GM18870 (cell line): ENCODE data around the gene IGFL1.
"Not testable (repeated sequence)": the region's sequence is repeated elsewhere in the genome, so short reads cannot be mapped to it uniquely, and the experiment has no call there.

Source experiments
- ATAC-seq: cut with Tn5 transposase; IDR thresholded peaks from one replicate; pipeline ENCODE4 v1.9.1; 2021; ENCODE audit warnings: moderate library complexity; ENCODE audit not compliant: unreplicated experiment

Gene IGFL1

DNA sequence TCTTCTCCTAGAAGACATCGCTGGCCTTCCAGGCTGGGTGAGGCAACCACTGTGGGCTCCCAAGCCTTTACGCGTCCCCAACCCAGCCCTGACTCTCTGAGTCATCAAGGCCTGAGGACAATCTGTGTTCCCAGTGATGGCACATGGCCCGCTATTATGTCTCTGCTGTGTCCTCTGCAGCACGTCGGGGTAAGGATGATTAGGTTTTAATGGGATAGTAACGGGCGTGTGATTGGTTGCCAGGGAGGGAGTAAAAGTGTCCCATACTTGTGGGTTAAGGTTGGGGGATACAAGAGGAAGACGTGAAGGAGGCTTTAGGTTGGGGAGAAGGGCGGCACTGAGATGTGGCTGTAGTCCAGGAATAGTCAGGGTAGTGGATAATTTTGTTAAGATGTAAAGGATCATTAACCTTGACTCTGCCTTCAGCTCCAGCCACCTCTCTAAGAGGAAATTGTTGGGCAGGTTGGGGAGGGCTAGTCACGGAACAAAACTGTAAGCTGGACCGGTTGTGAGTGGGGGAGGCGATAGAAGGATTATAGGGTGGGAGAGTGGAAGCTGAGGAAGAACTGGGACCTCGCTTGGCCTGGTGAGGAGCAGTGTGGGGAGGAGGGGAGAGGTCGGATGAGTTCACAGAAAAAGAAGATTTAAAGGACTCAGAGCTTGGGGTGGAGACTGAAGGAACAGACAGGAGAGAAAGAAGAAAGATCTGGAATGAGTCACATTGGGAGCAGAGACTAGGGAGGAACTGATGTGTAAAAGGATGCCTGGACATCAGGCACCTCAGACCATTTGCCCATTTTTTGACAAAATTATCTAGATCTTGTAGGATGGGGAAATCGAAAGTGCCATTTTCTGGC lies 27.9 kb upstream of the IGFL1 start:
- no peak for ATAC-seq

DNA sequence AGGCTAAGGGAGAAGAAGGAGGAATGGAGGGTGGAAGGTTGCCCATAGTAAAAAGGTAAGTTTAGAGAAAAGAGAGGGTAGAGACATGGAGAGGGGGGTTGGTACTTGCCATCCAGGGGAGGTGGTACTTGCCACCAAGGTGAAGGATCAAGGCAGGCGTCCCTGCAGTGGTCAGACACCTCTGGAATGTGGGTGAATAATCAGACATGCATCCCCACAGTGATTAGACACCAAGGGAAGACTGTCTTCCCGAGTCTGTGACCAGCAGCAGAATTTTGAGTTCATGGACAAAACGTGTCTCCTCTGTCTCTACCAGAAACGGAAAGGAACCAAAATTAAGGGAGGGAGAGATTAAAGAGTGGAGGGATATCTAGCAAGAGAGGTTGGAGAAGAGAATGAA lies 27.1 kb upstream of the IGFL1 start:
- ATAC-seq, result no peak

DNA sequence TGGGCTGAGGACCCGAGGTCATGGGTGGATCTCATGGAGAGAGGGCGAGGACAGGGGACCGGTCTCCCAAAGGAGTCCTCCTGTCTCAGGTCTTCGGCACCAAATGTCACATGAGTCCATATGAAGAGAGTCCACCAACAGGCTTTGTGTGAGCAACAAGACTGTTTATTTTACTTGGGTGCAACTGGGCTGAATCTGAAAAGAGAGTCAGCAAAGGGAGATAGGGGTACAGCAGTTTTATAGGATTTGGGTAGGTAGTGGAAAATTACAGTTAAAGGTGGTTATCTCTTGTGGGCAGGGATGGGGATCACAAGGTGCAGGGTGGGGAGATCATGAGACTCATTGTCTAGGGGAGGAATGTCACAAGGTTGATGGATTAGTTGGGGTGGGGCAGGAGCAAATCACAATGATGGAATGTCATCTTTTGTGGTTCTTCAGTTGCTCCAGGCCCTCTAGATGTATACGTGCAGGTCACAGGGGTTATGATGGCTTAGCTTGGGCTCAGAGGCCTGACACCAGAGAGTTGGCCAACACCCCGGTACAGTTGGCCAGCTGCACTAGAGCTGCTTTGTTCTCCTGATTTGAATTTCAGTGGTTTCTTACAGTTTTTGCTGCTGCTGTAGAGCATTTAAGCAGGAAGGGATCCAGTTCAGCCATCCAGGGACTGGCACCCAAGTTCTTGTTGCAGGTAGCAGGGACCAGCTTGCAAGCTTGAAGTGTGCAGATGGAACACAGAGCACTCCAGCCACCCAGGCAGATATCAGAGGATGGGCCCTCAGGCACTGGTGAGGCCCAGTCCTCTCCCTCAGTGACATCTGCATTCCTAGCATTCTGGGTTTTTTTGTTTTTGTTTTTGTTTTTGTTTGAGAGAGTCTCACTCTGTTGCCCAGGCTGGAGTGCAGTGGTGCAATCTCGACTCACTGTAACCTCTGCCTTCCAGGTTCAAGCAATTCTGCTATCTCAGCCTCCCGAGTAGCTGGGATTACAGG lies 26.4 kb upstream of the IGFL1 start:
- no peak for ATAC-seq

DNA sequence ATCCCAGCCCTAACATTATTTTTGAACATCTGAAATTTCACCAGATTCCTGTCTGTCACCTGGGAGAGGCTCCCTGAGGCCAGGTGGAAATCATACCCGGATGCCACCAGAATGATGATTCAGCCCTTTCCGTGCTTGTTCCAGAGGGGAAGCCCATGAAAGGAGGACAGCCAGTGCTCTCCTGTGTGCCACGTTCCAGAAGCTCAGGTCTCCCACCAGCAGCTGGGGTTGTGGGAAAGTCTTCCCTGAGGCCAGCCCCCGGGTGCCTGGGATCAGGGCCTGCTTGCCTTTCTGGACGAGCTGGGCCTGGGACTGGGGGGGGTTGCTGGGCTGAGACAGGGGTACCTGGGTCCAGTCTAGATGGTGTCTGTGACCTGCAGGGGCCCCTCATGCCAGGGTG lies 25.5 kb upstream of the IGFL1 start:
- ATAC-seq, result no peak

DNA sequence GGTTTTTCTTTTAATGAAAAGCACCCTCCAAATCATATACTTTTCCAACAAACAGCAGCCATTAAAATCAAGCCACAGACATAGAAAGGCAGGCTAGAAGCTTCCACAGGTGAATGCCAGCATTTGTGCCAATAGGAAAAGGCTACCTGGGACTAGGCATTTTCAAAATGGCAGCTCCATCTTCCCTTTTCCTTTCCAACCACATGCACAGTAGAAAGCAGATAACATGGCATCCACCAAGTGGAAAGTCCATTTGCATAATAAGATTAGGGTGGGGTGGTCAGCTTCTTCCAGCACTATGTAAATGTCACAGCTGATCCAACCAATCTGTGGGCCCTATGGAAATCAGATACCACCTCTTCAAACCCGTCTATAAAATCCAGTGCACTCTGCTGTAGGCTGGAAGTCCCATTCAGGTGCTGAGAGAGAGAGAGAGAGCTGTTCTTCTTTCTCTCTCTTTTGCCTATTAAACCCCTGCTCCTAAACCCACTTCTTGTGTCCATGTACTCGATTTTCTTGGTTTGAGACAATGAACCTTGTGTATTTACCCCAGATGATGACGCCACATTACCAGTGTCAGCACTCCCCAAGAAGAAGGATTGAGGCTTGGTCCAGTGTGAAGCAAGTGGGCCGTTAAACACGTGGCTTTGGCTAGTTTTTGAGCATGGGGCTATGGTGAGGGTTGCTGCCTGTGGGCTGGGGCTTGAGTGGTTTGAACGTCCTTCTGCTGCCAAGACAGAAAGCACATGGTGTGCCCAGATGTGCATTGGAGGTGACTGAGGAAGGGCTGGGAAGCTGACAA lies 24.2 kb upstream of the IGFL1 start:
- ATAC-seq, result no peak

DNA sequence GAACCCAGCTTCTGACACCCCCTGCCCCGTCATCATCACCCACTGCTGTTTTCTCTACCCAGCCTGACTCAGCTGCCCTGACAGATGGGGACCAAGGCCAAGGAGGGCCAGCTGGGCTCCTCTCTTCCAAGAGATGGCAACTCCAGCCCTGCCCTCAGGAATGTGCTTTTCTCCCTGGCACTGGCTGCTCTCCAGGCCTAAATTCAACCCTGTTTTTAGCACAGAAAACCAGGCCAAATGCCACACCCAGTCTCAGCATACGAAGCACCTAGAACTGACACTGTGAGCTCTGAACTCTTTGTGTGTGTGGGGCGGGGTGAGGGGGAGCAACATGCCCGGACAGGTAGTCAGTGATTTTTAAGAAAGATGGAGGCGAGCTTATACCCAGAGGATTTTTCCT lies 23.4 kb upstream of the IGFL1 start:
- no peak for ATAC-seq

DNA sequence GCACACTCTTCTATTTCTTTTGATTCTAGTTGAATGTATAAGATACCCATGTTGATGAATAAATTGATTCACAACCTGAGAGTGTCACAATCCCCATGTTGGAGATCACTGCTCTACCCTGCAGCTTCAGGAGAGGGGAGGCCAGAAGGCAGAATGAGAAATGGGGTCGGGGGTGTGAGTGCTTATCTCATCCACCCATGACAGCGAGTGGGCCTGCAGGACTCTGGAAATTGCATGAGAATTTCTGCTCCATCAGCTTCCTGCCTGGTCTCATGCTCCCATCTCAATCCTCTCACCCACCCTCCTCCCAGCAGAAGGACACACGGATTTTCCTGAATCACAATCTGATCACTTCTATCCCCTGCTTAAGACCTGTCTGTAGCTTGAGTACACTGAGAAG lies 22.9 kb upstream of the IGFL1 start:
- no peak for ATAC-seq

DNA sequence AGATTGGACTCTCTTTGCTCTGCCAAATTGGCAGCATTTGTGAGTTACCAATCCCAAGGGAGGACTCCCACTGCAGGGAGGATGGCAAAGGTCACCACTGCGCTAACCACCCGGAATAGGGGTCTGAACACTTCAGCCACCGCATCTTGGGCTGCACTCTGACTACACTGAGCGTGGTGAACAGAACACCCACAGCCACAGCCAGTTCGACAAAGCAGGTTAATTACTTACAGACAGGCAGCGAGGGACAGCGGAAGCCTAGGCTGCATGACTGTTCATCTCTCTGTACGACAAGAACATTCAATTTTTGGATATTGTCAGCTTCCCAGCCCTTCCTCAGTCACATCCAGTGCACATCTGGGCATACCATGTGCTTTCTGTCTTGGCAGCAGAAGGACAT lies 21.7 kb upstream of the IGFL1 start:
- not testable (repeated sequence) for ATAC-seq

DNA sequence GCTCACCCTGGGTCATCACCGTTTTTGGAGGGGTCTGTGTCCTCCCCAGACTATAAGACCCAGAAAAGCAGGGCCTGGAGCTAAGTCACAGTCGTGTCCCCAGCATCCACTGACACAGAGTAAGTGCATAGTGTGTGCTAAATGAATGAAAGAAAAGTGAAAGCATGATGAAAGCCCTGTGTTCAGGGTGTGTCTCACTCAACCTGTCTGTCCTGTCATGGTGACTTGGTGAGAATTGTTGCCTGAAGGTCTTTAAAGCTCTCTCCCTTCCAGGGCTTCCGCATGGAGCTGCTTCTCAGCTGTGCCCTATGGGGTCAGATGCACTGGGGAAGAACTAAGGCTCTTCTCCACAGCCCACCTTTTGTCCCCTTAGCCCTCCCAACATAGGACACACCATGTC lies 20.5 kb upstream of the IGFL1 start:
- ATAC-seq, result no peak

DNA sequence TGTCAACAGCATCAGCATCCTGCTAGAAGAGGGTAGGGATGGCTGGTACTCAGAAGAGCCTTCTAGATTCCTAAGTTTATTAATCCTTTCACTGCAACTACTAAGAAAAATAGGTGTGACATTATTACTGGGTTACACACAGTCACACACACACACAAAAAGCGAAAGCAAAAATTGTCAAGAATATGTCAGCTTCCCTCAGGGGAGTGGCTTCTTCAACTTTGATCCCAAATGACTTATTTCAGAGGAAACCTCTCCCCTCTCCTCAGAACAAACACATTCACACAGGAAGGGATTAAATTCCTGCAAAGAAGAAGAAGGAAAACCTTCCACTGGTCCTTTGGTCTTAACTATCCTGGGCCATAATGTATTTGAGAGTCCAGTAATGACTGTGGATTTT lies 20.1 kb upstream of the IGFL1 start:
- no peak for ATAC-seq

DNA sequence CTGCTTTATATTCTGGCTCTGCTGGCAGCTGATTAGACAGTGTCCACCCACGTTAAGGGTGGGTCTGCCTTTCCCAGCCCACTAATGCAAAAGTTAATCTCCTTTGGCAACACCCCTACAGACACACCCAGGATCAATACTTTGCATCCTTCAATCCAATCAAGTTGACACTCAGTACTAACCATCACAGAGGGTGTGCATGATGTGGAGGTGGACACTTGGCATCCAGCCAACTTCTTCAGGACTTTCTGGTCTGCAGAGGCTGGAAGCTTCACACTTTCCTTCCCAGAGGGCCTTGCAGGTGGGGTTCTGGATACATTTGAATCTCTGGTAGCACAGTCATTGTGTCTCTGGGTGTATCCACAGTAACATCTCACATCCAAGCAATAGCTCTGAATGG lies 18.9 kb upstream of the IGFL1 start:
- ATAC-seq, result no peak

DNA sequence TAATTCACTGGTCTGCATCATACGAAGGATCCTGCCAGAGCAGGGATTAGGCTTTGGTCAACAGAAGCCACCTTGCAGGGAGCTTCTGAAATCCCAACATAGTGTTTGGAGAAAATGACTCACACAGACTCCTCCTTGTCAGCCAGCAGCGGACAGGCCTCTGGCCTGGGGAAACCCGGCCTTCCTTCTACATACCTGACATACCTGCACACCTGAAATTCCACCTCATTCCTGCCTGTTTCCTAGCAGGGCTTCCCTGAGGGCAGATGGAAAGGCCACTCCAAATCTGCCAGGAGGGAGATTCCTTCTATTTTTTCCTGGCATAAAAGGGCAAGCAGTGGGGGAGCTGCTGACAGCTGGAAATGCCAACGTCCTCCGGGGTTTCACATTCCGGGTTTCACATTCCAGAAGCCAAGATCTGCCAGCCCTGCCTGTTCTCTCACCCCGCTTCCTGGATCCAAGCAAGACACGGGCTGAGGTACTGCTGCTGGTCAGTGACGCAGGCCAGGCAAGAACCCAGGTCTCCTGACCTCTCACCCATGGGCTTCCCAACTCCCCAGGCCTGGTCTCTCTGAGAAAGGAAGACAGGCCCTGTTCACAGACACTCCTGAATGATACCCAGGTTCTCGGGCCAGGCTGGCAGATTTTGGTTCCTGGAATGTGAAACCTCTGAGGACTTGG lies 18.2 kb upstream of the IGFL1 start:
- ATAC-seq, result no peak

DNA sequence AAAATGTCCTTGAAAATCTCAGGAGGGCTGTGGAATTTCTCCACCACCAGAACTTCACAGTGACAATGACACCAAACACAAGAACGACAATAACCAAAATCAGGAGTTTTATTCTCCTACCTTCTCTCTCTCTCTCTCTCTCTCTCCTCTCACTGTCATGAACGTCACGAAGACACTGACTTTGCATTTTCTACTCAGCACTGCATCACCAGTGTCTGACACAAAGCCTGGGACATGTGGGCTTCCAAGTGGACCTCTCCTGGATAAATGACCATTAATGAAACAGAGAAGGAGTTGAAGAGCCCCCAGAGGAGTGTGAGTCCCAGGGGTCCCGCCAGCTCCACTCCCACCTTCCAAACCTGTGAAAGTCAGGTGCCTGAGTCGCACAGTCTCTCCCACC lies 16.9 kb upstream of the IGFL1 start:
- ATAC-seq, result not testable (repeated sequence)

DNA sequence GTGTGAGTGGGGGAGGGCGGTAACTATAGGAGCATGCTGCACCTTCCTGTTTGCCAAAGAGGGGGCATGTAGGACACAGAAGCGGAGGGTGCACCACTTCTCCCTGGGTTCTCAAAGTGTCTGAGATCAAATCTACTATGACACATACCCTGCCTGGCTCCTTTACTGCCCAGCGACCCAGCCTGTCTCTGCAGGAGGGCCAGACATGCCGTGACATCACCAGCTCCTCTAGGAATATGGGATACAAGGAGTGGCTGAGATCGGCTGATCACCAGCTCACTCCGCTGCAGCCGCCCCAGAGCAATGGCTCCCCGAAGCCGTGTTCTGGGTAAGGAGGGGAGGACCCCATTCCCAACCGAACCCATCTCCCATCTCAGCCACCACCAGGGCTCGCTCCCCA lies 16.4 kb upstream of the IGFL1 start:
- no peak for ATAC-seq

DNA sequence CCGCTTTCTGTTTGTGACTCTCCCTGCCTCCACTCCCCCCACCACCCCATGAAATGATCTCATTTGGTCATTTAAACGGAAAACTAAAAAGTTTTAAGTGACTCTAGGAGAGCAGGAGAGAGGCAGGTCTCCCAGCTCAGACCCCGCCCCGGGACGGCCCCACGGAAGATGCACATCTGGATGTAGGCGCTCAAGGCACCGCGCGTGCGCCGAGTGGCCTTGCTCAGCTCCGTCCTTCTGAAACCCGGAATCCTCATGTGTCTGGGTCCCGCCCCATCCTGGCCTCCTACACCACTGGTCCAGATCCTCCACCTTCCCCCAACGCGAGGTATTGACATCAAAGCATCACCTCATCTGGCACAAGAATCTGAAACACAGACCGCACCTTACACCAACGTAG lies 15.7 kb upstream of the IGFL1 start:
- ATAC-seq, result no peak

DNA sequence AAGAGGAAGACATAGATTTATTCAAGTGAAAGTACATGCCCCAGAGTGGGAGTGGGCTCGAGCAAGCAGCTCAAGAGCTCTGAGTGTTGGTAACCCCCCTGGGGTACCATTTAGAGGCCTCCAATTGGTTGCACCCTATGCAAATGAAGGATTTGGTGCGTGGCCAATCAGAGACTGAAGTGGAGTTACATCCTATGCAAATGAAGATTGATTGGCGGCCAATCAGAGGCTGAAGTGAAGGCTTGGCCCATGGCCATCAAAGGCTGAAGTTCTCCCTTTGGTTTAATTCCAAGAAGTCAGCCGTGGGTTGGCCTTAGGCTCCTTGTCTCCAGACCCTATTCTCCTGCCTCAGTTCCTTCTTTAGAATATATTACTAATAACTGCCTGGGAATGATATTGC lies 12.9 kb upstream of the IGFL1 start:
- no peak for ATAC-seq

DNA sequence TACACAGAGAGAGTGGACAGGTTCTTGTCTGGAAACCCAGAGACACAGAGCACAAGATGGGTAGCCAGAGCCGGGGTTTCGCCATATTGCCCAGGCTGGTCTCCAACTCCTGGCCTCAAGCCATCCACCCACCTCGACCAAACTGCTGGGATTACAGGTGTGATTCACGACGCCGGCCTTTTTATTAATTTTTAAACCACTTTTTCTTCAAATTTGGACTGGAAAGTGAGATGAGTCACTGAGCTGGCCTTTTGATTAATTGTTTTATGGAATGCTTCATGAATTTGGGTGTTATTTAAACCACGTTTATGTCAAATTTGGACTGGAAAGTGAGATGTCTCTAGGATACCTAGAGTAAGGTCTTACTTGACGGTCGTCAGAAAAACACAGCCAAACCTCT lies 12.1 kb upstream of the IGFL1 start:
- ATAC-seq, result no peak

DNA sequence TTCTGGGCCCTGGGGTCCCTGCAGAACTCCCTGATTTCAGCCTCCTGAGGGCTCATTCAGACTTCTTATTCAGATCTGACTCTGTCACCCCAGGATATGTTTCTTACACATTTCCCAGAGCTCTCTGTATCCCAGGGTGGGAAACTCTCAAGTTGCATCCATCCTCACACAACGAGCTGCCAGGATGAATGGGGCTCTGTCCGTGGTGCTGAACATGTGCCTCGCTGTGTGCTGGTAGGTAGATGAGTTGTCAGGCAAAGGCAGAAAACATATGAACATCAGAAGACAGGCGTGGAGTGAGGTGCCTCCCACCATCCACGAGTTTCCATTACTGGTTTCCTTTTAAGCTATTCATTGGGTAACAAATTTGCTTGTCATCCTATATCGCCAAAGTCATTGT lies 11.4 kb upstream of the IGFL1 start:
- ATAC-seq, result no peak

DNA sequence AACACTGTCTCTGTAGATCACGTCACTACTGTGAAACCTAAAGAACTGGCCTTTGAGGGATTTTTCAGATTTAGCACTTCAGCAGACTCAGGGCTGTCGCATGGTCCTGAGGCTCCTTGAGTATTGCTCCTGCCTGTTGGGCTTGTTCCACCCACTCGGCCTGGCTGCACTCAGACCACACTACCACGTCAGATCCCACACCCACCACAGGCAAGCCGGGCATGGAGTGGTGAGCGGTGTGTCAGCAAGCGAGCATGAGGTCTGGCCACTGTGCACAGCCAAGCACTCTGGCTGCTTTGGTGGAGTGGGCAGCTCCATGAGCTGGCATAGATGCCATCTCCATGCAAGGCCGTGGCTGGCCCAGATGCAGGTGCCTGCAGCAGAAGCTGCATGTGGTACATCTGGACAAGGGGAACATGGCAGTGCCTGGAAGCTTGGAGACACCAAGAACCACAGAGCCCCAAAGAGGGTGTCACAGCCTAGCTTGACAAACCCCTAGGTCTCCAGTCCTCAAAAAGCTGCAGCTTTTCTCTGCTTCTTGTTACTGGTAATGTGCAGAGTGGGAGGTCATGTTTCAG lies 9.4 kb upstream of the IGFL1 start:
- no peak for ATAC-seq

DNA sequence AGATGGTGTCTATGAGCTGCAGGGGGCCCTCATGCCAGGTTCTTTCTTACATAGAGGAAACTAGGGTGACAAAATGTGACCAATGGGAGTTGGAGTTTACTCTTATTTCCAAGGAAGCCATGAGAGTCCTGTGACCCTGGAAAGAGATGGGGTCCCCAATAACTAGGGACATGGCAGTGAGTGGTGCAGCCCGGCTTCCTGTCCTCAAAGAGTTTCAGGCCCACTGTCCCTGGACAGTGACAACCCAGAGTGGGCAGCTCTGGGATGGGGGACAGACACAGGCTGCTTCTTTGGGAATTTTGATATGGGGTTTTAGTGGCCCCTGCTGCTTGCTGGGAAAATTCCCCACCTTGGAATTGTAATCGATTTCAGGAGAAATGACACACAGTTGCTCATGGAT lies 8.4 kb upstream of the IGFL1 start:
- no peak for ATAC-seq
